Ramos (cell line): ENCODE data around the gene SGIP1.

Source experiments
- in situ Hi-C: fragments of 300-500 bp; cut with MboI; formaldehyde crosslinking; loops from one replicate; pipeline ENCODE4 v1.14.3; 2022; ENCODE audit warnings: low sequenced_read_pairs; ENCODE audit not compliant: unreplicated experiment

The SGIP1 gene

DNA sequence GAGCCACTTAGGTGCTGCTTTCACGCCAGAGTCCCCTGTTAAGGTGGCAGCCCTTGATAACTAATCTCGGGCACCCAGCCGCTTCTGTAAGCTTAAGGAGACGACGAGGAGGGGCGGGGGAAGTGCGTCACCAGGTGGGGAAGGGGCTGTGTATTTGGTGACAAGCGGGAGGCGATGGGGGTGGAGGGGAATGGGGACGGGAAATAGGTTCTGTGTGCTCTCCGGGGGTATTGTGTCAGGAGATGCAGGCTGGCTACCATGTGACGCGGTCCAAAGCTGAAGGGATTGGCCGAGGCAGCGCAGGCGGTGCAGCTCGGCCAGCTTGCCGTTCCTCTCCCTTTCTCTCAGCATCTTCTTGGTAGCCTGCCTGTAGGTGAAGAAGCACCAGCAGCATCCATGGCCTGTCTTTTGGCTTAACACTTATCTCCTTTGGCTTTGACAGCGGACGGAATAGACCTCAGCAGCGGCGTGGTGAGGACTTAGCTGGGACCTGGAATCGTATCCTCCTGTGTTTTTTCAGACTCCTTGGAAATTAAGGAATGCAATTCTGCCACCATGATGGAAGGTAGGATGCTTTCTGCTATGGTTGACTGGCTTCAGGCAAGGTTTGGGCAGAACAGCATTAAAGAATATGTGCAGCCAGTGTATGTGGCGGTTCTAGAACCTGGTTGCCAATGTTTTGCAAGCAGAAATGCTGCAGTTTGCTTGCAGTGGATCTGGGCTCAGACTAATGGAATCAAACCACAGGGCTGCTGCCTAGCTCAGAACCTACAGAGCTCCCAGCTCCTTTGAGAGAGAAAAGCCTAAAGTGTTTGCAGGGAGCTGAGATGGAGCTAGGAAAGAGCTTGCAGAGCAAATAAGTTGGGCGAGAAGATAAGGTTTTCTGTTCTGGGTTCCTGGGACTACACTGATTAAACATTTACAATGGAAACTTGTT is at the start of gene SGIP1:
SGIP1 (plus strand) TSS at position 350 of the 937 bp plus-strand sequence; CDS start at position 556, 206 bp downstream.
- in situ Hi-C loops: no loop called here

GRCh38 chr1:66489151-66489550 is 44.8 kb upstream of the SGIP1 start:
- in situ Hi-C loops: no loop called here

GRCh38 chr1:66489972-66490601 is 43.9 kb upstream of the SGIP1 start:
- in situ Hi-C loops: no loop called here

DNA sequence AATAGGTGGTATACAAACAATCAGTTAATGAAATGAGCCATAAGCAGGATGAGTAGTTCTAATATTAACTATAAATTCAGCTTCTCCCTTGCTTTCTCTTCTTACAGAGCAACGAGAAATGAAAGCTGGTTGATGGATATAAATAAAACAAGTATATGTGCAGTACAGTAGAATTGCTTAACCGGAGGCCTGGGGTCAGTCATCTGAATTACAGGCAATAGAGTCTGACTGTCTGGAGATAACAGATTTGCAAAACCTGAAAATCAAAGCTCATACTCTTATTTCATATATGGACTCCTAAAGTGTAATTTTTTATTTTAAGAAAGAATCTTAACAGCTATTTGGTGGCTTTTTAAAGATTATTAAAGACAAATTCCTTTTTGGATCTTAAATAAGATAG is 43.1 kb upstream of the SGIP1 start:
- in situ Hi-C loops: no loop called here

GRCh38 chr1:66492424-66492823 is 41.5 kb upstream of the SGIP1 start:
- in situ Hi-C loops: no loop called here

DNA sequence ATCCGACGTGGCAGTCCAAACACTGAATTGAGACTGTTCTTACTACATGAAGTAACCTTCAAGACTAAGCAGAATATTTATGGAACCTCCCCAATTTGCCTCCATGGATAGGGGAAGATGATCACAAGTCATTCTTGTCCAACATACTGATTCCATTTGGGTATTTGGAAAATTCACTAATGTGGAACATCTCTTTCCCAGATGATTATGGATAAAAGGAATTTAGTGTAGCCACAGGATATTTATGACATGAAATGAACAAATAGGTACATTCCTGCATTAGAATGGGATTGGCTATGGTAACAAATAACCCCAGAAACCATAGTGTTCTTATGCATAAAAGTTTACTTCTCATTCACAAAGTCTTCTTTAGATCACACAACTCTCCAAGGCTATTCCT is 40.2 kb upstream of the SGIP1 start:
- in situ Hi-C loops: no loop called here

GRCh38 chr1:66494482-66494881 is 39.5 kb upstream of the SGIP1 start:
- in situ Hi-C loops: no loop called here

DNA sequence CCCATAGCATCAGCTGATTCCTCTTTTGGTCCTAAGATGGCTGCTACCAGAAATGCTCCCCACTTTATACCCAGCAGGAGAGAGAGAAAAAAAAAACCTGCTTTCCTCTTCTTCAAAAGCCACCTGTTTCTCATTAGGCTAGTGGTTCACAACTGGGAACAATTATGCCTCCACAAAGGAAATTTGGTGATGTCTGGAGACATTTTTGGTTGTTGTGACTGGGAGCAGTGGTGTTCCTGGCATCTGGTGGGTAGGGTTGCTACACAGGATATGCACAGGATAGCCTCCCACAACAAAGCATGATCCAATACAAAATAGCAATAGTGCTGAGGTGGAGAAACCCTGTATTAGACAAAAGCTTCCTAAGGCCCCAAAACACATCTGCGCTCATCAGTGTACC is 38.5 kb upstream of the SGIP1 start:
- in situ Hi-C loops: no loop called here

GRCh38 chr1:66497910-66498309 is 36.0 kb upstream of the SGIP1 start:
- in situ Hi-C loops: no loop called here

- in situ Hi-C loops: no loop called here
Observed at GRCh38 chr1:66500301-66500700, 33.7 kb upstream of the SGIP1 start.

- in situ Hi-C loops: no loop called here
Observed at GRCh38 chr1:66502086-66502485, 31.9 kb upstream of the SGIP1 start.

DNA sequence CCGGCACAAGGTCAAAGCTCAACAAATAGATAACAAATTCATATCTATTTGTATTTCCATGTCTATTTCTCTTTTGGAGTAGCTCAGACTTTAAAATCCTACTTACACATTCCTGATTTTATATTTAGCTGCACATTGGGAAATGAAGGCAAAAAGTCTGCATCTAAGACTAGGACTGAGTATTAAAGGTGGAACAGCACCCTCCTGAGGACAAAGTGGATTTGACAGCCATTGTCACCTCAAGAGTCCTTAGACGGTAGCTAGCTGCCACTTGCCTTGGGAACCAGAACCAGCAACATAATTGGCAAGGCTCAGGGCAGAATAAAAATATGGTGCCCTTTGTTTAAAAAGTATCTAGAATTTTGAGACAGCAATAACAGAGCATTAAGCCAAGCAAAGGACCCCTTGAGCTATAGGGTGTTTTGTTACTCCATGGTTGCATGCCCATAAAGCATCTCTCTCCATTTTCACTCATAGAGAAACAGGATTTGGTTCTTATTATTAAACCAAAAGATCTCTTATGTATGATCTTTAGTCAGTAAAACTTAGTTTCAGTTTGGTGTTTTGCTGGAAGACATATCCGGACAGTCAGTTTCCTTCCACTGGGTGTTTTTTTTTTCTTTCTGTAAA is 30.0 kb upstream of the SGIP1 start:
- in situ Hi-C loops: no loop called here

DNA sequence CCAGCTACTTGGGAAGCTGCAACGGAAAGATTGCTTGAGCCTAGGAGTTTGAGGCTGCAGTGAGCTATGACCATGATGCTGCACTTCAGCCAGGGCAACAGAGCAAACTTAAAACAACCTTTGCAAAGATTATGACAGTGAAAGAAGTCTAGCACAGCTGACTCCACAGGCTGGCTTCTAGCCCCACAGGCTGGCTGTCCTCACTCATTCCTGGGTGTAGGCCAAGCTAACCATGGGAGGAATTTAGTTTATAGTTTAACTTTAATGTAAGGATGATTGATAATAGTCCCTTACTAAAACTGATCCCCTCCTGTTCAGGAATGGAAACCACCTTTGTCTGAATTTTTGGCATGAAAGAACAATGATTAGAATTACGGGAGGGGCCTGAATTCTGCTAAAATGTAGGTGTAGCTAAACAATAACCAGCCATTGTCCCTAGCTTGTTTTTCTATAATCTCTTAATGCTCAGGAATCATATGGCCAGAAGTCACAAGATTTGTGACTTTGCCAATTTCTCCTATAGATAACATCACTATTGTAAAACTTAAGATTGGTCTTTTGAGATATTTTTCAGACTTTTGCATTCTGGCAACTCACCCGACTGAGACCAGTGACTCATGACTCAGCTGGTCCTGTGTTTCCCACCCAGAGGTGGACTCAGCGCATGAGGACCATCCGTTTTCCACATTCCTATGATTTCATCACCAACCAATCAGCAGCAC is 28.1 kb upstream of the SGIP1 start:
- in situ Hi-C loops: no loop called here

- in situ Hi-C loops: no loop called here
Observed at GRCh38 chr1:66506393-66506687, 27.6 kb upstream of the SGIP1 start.

DNA sequence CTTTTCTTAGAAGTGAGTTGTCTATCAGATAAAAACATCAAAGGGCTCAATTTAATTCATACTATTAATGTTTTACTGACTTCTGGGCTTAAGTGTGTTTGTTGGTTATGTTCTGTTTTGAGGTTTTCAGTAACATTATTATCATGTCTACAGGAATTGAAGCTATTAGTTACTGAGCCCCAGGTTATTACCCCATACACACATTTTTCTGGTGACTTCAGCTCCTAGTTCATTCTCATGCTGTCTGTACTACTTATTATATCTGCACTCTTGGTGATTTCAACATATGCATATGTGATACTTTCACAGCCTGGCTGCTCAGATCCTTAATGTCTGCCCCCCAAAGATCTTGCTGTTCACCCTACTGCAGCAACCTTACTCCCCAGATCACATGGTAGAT is 27.0 kb upstream of the SGIP1 start:
- in situ Hi-C loops: no loop called here

DNA sequence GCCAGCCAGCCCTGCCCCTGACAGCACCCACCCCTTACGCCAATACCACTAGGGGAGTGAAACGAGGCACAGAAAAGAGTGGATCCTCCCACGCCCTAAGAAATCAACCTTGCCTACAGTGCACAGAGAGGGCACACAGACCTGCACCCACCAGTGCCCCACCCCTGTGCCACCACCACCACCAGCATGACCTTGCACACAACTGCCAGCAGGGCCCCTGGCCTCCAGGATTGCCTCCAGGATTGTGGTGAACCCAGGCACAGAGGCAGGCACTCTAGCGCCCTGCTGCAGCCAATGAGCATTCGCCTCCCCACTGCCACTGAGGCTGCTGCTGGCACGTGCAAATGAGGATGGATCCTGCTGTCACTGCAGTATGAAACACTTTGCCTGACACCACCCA is 23.5 kb upstream of the SGIP1 start:
- in situ Hi-C loops: no loop called here

GRCh38 chr1:66511118-66511517 is 22.8 kb upstream of the SGIP1 start:
- in situ Hi-C loops: no loop called here

GRCh38 chr1:66517959-66518358 is 16.0 kb upstream of the SGIP1 start:
- in situ Hi-C loops: no loop called here

DNA sequence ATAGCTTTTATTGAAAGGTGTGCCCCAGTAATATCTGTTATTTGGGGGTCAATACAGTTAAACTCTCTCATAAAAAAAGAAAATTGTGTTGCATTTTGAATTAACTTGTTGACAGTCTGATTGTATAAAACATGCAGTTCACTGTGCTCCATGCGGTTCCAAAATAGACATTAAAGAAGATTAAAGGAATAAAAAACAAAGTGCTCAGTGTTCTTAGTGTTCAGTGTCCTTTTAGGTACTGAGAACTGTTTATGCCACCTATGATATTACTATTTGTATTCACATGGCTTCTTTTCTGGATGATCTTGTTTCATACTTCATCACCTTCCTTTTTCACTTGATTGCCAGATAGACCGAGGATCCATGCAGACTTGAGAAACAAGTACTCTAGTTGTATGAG is 15.3 kb upstream of the SGIP1 start:
- in situ Hi-C loops: no loop called here

GRCh38 chr1:66519992-66520391 is 14.0 kb upstream of the SGIP1 start:
- in situ Hi-C loops: no loop called here

DNA sequence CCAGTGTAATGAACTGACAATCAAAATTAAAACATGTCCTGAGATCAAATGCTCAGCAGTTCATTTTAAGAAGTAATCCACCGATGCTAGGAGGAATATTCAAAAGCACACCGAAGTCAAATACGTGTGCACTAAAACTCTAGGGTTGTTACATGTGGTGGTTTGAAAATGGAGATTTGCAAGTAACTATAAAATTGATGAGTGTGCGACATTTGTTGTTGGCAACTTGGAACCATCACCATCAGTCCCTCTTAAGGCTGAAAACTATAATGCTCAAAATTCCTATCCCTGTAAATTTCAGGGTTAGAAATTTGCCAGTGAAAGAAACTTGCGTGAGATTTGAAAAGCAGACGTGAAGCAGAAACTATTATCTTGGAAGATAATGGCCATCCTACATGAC is 13.3 kb upstream of the SGIP1 start:
- in situ Hi-C loops: no loop called here
